Daoy (cell line): ENCODE measurements around the gene PDE2A. TPM values are rescaled to one million over a fixed set of nuclear protein-coding genes. Genes with fewer than 3 reads are reported as not detected.

Experiments
- DNase-seq: peaks from one replicate; pipeline ENCODE4 v3.0.0-alpha.2; 2015; ENCODE audit warnings: low read depth
- total RNA-seq: library from RNA; depleted of rRNA; stranded (reverse); fragments of >200 nt; shearing (Covaris generic); gene quantifications from 2 replicates; pipeline ENCODE4 v1.2.3, GENCODE V29; 2014; rRNA removed

Gene PDE2A
- total RNA-seq, 1 experiment from 2014 or later: 0.23 TPM

GRCh38 chr11:72544589-72544988 is 129.6 kb downstream of the PDE2A start:
- no peak for DNase-seq

GRCh38 chr11:72543849-72544542 is 130.2 kb downstream of the PDE2A start:
- DNase-seq: no peak

GRCh38 chr11:72541257-72541974 is 132.8 kb downstream of the PDE2A start:
- DNase-seq: no peak

- DNase-seq: no peak
Observed at GRCh38 chr11:72537051-72537450, 137.2 kb downstream of the PDE2A start.

GRCh38 chr11:72535194-72535547 is 139.1 kb downstream of the PDE2A start:
- DNase-seq: no peak

GRCh38 chr11:72534371-72535193 is 139.6 kb downstream of the PDE2A start:
- no peak for DNase-seq

GRCh38 chr11:72529068-72529467 is 145.2 kb downstream of the PDE2A start:
- no peak for DNase-seq

- peak; percentile 28 for DNase-seq
Observed at GRCh38 chr11:72528121-72528520, 146.1 kb downstream of the PDE2A start.

Other genes starting within 250 kb of the PDE2A start
- 29.5 and 39.7 TPM in 2 replicates for gene CLPB, start 239.9 kb downstream of the PDE2A start, total RNA-seq
- gene ARAP1, start 78.0 kb upstream of the PDE2A start, total RNA-seq: 52.9 and 55.7 TPM in 2 replicates
- gene STARD10, start 119.6 kb upstream of the PDE2A start, total RNA-seq: 16.7 and 21.5 TPM in 2 replicates
- 1.3 and 2.3 TPM in 2 replicates for gene ATG16L2, start 140.0 kb upstream of the PDE2A start, total RNA-seq